Measurements from ENCODE around the gene CHORDC1. TPM values are rescaled to one million over a fixed set of nuclear protein-coding genes. Genes with fewer than 3 reads are reported as not detected.

The CHORDC1 gene
- total and polyA plus RNA-seq, 2 donors (not counting 3 experiments of a cell fraction or from before 2014, with no cell fraction given), result 30.3 to 56.8 TPM

DNA sequence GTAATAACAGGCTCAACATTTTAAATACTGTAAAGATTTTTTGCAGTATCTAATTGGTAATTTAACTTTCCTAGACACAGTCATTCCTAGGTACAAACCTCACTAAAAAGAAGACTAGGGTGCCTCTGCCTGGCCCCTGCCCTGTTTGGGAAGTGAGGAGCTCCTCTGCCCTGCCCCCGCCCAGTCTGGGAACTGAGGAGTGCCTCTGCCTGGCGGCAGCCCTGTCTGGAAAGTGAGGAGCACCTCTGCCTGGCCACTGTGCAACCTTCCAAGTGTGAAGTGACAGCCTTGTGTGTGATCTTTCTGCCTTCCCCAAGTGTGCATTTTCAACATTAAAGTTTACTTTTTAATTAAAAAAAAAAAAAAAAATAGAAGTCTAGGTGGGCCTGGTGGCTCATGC, 4.2 kb downstream of the CHORDC1 start:
- dilution Hi-C loops (cut with MboI; ENCODE audit: extremely low pct_ligation_motif_present, low sequenced_read_pairs) (no loop called here), intact Hi-C loops (cut with micrococcal nuclease) (no loop called here)
- Histone ChIP-seq H3K9ac (replicated peaks; ENCODE audit: extremely low read depth, insufficient read depth, low read length) (no peak overlapping the region), H4K20me1 (replicated peaks; ENCODE audit: control insufficient read depth, extremely low read depth, insufficient read depth, low read length) (peaks cover 8% of the 10 kb centered on the region), H3K4me2 (ENCODE audit: insufficient read depth, low read length) (no peak overlapping the region), H3K4me3 (replicated peaks in 1 of 3; ENCODE audit: insufficient read depth in 1 of 3, low read depth in 1 of 3, low read length in 3 of 3) (no peak overlapping the region), H3K27me3 (ENCODE audit: control insufficient read depth in 2 of 2, insufficient read depth in 2 of 2, low read length in 2 of 2) (no peaks in the 10 kb centered on the region), H3K9me1 (replicated peaks; ENCODE audit: control insufficient read depth, extremely low read depth, insufficient read depth, low read length) (no peaks in the 10 kb centered on the region), H3K9me3 (replicated peaks; ENCODE audit: control insufficient read depth, insufficient read depth, low read length) (no peaks in the 10 kb centered on the region), H3K79me2 (ENCODE audit: control insufficient read depth, insufficient read depth, low read length) (peaks cover 92% of the 10 kb centered on the region), H3K36me3 (ENCODE audit: control insufficient read depth in 2 of 2, extremely low read depth in 1 of 2, insufficient read depth in 2 of 2, low read length in 2 of 2) (peaks cover 0 to 10% of the 10 kb centered on the region in 2 experiments), H3K27ac (ENCODE audit: insufficient read depth, low read depth, low read length) (no peak overlapping the region), H3K4me1 (ENCODE audit: control insufficient read depth, extremely low read depth, insufficient read depth, low read length) (peaks cover 21% of the 10 kb centered on the region), H2AFZ (ENCODE audit: low read depth, low read length) (no peak overlapping the region)
- FAIRE-seq, result no peak
- BruUV-seq (replicated peaks), result no TSS peak
- DNase-seq (ENCODE audit: low read depth, low spot score), result no peak
- TF ChIP-seq FOS (IDR thresholded peaks at IDR 0.05; ENCODE audit: borderline replicate concordance, insufficient read depth, low read length) (no peak), GATA2 (IDR thresholded peaks at IDR 0.05; ENCODE audit: insufficient read depth, insufficient read length, low read depth, low read length) (no peak), EZH2 (IDR thresholded peaks at IDR 0.05; ENCODE audit: borderline replicate concordance, low read depth, low read length, severe bottlenecking) (no peak), JUN (IDR thresholded peaks at IDR 0.05; ENCODE audit: borderline replicate concordance, insufficient read depth, insufficient read length, low read depth) (no peak), POLR2AphosphoS5 (IDR thresholded peaks at IDR 0.05; ENCODE audit: insufficient read depth, low read depth, low read length) (no peak), MYC (IDR thresholded peaks at IDR 0.05; ENCODE audit: low read depth, low read length) (no peak), POLR2A (IDR thresholded peaks at IDR 0.05; ENCODE audit: low read depth, low read length) (no peak)
- TF ChIP-seq, protein P1, sequence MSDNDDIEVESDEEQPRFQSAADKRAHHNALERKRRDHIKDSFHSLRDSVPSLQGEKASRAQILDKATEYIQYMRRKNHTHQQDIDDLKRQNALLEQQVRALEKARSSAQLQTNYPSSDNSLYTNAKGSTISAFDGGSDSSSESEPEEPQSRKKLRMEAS (IDR thresholded peaks at IDR 0.05; ENCODE audit: insufficient read depth, insufficient read length), result no peak
- TF ChIP-seq, protein P2, sequence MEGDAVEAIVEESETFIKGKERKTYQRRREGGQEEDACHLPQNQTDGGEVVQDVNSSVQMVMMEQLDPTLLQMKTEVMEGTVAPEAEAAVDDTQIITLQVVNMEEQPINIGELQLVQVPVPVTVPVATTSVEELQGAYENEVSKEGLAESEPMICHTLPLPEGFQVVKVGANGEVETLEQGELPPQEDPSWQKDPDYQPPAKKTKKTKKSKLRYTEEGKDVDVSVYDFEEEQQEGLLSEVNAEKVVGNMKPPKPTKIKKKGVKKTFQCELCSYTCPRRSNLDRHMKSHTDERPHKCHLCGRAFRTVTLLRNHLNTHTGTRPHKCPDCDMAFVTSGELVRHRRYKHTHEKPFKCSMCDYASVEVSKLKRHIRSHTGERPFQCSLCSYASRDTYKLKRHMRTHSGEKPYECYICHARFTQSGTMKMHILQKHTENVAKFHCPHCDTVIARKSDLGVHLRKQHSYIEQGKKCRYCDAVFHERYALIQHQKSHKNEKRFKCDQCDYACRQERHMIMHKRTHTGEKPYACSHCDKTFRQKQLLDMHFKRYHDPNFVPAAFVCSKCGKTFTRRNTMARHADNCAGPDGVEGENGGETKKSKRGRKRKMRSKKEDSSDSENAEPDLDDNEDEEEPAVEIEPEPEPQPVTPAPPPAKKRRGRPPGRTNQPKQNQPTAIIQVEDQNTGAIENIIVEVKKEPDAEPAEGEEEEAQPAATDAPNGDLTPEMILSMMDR (IDR thresholded peaks at IDR 0.05; ENCODE audit: extremely low read depth in 1 of 2, insufficient read depth in 1 of 2, low read depth in 1 of 2, low read length in 2 of 2), result no peak
- ChIA-PET POLR2A (no interaction called here), CTCF (no interaction called here)

All from endothelial cell of umbilical vein (primary cell).